ENCODE results near the gene BAZ2A.

Gene BAZ2A

GRCh38 chr12:56632701-56633467 is 2.8 kb upstream of the BAZ2A start:
- no peaks in the 10 kb centered on the region for H3K27me3 ChIP-seq (ENCODE audit: insufficient read depth, low read depth)
- peaks cover 60% of the 10 kb centered on the region for H3K4me1 ChIP-seq (ENCODE audit: low read depth, poor library complexity, severe bottlenecking)
- H3K79me2 ChIP-seq (ENCODE audit: insufficient read depth, low read depth), result peaks cover 78% of the 10 kb centered on the region
- no peak for TF ChIP-seq CTCF (conservative IDR thresholded peaks at IDR 0.05; ENCODE audit: low read depth, low read length)
- H2AFZ ChIP-seq (ENCODE audit: low read depth), result no peak overlapping the region
- H3K9ac ChIP-seq, result no peak overlapping the region; the same call in 1 of the 2 replicates
- no peak overlapping the region for H3K4me3 ChIP-seq (IDR thresholded peaks at IDR 0.05; ENCODE audit: insufficient read depth, low read depth, low read length)
- H3K36me3 ChIP-seq (ENCODE audit: insufficient read depth), result peaks cover 4% of the 10 kb centered on the region; the same call in 1 of the 2 replicates
- H4K20me1 ChIP-seq (ENCODE audit: insufficient read depth), result no peaks in the 10 kb centered on the region; the same call in 1 of the 2 replicates
- H3K4me2 ChIP-seq, result peak overlapping the region; percentile 92
- H3K27ac ChIP-seq, result no peak overlapping the region; the same call in 1 of the 2 replicates

- no peak overlapping the region for H2AFZ ChIP-seq (ENCODE audit: low read depth)
- no peaks in the 10 kb centered on the region for H3K27me3 ChIP-seq (ENCODE audit: insufficient read depth, low read depth)
- H3K36me3 ChIP-seq (ENCODE audit: insufficient read depth), result no peaks in the 10 kb centered on the region; the same call in 1 of the 2 replicates
- H4K20me1 ChIP-seq (ENCODE audit: insufficient read depth), result no peaks in the 10 kb centered on the region; the same call in 1 of the 2 replicates
- H3K4me1 ChIP-seq (ENCODE audit: low read depth, poor library complexity, severe bottlenecking), result peaks cover 60% of the 10 kb centered on the region
- TF ChIP-seq CTCF (conservative IDR thresholded peaks at IDR 0.05; ENCODE audit: low read depth, low read length), result no peak
- H3K79me2 ChIP-seq (ENCODE audit: insufficient read depth, low read depth), result peaks cover 86% of the 10 kb centered on the region
- H3K9ac ChIP-seq, result no peak overlapping the region; the same call in 1 of the 2 replicates
- peak overlapping the region; percentile 27; the same call in 1 of the 2 replicates for H3K27ac ChIP-seq
- peak overlapping the region; percentile 92 for H3K4me2 ChIP-seq
- no peak overlapping the region for H3K4me3 ChIP-seq (IDR thresholded peaks at IDR 0.05; ENCODE audit: insufficient read depth, low read depth, low read length)
These were observed 1.9 kb upstream of the BAZ2A start for GRCh38 chr12:56631790-56632700.

- no peaks in the 10 kb centered on the region for H3K27me3 ChIP-seq (ENCODE audit: insufficient read depth, low read depth)
- peak overlapping the region; percentile 64 for H3K27ac ChIP-seq
- H3K4me3 ChIP-seq (IDR thresholded peaks at IDR 0.05; ENCODE audit: insufficient read depth, low read depth, low read length), result peak overlapping the region; percentile 89
- peaks cover 3% of the 10 kb centered on the region; the same call in 1 of the 2 replicates for H3K36me3 ChIP-seq (ENCODE audit: insufficient read depth)
- peaks cover 73% of the 10 kb centered on the region for H3K4me1 ChIP-seq (ENCODE audit: low read depth, poor library complexity, severe bottlenecking)
- H2AFZ ChIP-seq (ENCODE audit: low read depth), result peak overlapping the region; percentile 51
- H3K79me2 ChIP-seq (ENCODE audit: insufficient read depth, low read depth), result peaks cover 98% of the 10 kb centered on the region
- peak overlapping the region; percentile 82 for H3K9ac ChIP-seq
- H3K4me2 ChIP-seq, result peak overlapping the region; percentile 92
- no peak for TF ChIP-seq CTCF (conservative IDR thresholded peaks at IDR 0.05; ENCODE audit: low read depth, low read length)
- no peaks in the 10 kb centered on the region; the same call in 1 of the 2 replicates for H4K20me1 ChIP-seq (ENCODE audit: insufficient read depth)
These were observed 507 bp downstream of the BAZ2A start for GRCh38 chr12:56629459-56630179.
